T-helper 17 cell (primary cell): ENCODE results near the gene HDDC2. TPM values are rescaled to one million over a fixed set of nuclear protein-coding genes. Genes with fewer than 3 reads are reported as not detected.

Source experiments
- ATAC-seq: fragments of 150-1000 bp; cut with Tn5 transposase; 2 replicates; pipeline ENCODE4 v1.10.0; 2021; ENCODE audit warnings: mild to moderate bottlenecking, moderate library complexity
- DNase-seq, 3 donors: peaks; one replicate each; pipeline versions ENCODE4 v3.0.0 to v3.0.0-alpha.2; 2020 to 2021
- H3K9me3 ChIP-seq: one replicate; pipeline ENCODE4 v1.7.0; 2013; ENCODE audit warnings: low read length, mild to moderate bottlenecking; ENCODE audit not compliant: control insufficient read depth, poor library complexity, severe bottlenecking
- H3K27ac Mint-ChIP-seq: one replicate; pipeline ENCODE4 v1.8.0; 2022; ENCODE audit warnings: mild to moderate bottlenecking, moderate library complexity, mixed read lengths
- H3K27me3 Mint-ChIP-seq: one replicate; pipeline ENCODE4 v1.8.0; 2022; ENCODE audit warnings: mixed read lengths
- H3K36me3 Mint-ChIP-seq: one replicate; pipeline ENCODE4 v1.8.0; 2022; ENCODE audit warnings: low read depth, mixed read lengths
- H3K4me1 Mint-ChIP-seq: one replicate; pipeline ENCODE4 v1.8.0; 2022; ENCODE audit warnings: mild to moderate bottlenecking, mixed read lengths
- H3K4me3 Mint-ChIP-seq: one replicate; pipeline ENCODE4 v1.8.0; 2022; ENCODE audit warnings: mild to moderate bottlenecking, moderate library complexity, mixed read lengths
- total RNA-seq, 4 donors: library from RNA in 2 of 4; stranded (reverse) in 2 of 4; gene quantifications; one replicate each; pipeline ENCODE4 v1.2.3 and lab custom pipeline; 2022 to 2026

The HDDC2 gene
- total RNA-seq, 2 donors from 2014 or later, result 22.1 to 33.1 TPM

DNA sequence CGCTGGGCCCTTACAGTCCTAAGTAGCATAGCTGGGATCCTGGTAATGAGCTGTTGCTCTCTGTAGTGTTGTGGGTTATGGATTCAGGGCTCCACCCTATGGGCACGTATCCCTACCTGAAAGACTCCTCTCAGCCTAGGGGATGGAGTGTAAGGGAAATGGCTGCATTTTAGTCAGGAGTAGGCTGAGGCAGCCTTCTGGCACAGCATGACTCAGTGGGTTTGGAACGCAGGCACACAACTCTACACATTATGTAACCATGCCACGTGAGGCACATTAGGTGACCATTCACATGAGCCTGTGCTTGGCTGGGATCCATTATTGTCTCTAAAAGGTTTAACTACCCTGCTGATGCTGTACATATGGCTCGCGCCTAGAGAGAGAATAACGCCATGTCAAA, 27.8 kb downstream of the HDDC2 start:
- no peak overlapping the region for H3K4me3 Mint-ChIP-seq
- peaks cover 15% of the 10 kb centered on the region for H3K36me3 Mint-ChIP-seq
- H3K27ac Mint-ChIP-seq, result no peak overlapping the region
- ATAC-seq (no peak), DNase-seq (no peak)
- no peaks in the 10 kb centered on the region for H3K9me3 ChIP-seq
- no peaks in the 10 kb centered on the region for H3K27me3 Mint-ChIP-seq
- H3K4me1 Mint-ChIP-seq, result peaks cover 17% of the 10 kb centered on the region

DNA sequence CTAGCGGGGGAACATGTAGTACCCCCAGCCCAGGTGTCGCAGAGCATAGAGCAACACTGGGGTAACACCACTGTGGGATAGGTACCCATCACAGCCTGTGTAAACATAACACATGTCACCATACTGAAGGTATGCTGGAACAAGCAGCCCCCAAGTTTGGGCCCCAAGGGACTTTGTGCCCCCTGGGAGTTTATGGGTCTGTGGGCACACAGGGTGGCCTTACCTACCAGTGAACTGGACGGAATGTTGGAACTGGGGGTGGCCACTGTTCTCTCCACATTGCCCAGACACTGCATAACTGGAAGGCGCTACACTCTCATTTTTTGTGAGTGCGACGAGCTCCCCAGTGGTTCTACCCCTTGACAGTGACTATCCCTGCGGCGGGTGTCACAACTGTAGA, 28.5 kb downstream of the HDDC2 start:
- peaks cover 14% of the 10 kb centered on the region for H3K4me1 Mint-ChIP-seq
- peaks cover 11% of the 10 kb centered on the region for H3K36me3 Mint-ChIP-seq

GRCh38 chr6:125271486-125272159, 30.1 kb downstream of the HDDC2 start:
- no peak for ATAC-seq
- H3K4me3 Mint-ChIP-seq, result no peak overlapping the region
- H3K27ac Mint-ChIP-seq, result no peak overlapping the region
- H3K27me3 Mint-ChIP-seq, result no peaks in the 10 kb centered on the region
- H3K36me3 Mint-ChIP-seq, result peaks cover 9% of the 10 kb centered on the region
- H3K4me1 Mint-ChIP-seq, result peaks cover 9% of the 10 kb centered on the region
- DNase-seq, result no peak
- H3K9me3 ChIP-seq, result no peaks in the 10 kb centered on the region

More for the DNA sequence above, 28.5 kb downstream of the HDDC2 start:
- no peak for DNase-seq
- no peak overlapping the region for H3K27ac Mint-ChIP-seq
- H3K27me3 Mint-ChIP-seq, result no peaks in the 10 kb centered on the region
- H3K9me3 ChIP-seq, result no peaks in the 10 kb centered on the region
- no peak overlapping the region for H3K4me3 Mint-ChIP-seq
- no peak for ATAC-seq

GRCh38 chr6:125270380-125270779, 31.4 kb downstream of the HDDC2 start:
- peaks cover 3% of the 10 kb centered on the region for H3K36me3 Mint-ChIP-seq

GRCh38 chr6:125269328-125269985, 32.3 kb downstream of the HDDC2 start:
- H3K9me3 ChIP-seq, result no peaks in the 10 kb centered on the region
- no peaks in the 10 kb centered on the region for H3K36me3 Mint-ChIP-seq
- no peak for ATAC-seq
- H3K27me3 Mint-ChIP-seq, result no peaks in the 10 kb centered on the region
- DNase-seq, result no peak
- no peaks in the 10 kb centered on the region for H3K4me1 Mint-ChIP-seq
- H3K27ac Mint-ChIP-seq, result no peak overlapping the region
- H3K4me3 Mint-ChIP-seq, result no peak overlapping the region

More at GRCh38 chr6:125270380-125270779, 31.4 kb downstream of the HDDC2 start:
- ATAC-seq (no peak), DNase-seq (no peak)
- no peaks in the 10 kb centered on the region for H3K9me3 ChIP-seq
- H3K4me1 Mint-ChIP-seq, result peaks cover under 1% of the 10 kb centered on the region
- H3K27ac Mint-ChIP-seq, result no peak overlapping the region
- H3K4me3 Mint-ChIP-seq, result no peak overlapping the region
- H3K27me3 Mint-ChIP-seq, result no peaks in the 10 kb centered on the region

DNA sequence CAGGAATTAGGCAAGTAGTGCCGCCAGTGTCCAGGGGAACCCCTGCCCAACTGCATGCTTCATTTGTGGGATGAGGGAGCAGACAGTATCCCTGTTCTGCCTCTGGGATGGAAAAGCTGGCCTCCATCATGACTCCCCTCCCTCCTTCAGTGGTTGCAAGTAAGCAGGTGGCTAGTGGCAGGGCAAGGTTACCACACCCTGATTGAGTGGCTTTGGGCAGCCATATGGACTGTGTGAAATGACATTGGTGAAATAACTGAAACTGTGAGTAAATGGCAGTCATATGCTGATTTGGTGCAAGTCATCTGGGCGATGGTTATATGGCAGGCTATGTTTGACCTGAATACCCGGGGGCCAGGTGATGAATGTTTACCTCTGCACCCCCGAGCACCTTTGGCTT, 33.0 kb downstream of the HDDC2 start:
- H3K36me3 Mint-ChIP-seq, result no peaks in the 10 kb centered on the region
- DNase-seq, result no peak
- no peaks in the 10 kb centered on the region for H3K4me1 Mint-ChIP-seq
- H3K4me3 Mint-ChIP-seq, result no peak overlapping the region
- H3K27me3 Mint-ChIP-seq, result no peaks in the 10 kb centered on the region
- no peak for ATAC-seq
- H3K27ac Mint-ChIP-seq, result no peak overlapping the region
- no peaks in the 10 kb centered on the region for H3K9me3 ChIP-seq

DNA sequence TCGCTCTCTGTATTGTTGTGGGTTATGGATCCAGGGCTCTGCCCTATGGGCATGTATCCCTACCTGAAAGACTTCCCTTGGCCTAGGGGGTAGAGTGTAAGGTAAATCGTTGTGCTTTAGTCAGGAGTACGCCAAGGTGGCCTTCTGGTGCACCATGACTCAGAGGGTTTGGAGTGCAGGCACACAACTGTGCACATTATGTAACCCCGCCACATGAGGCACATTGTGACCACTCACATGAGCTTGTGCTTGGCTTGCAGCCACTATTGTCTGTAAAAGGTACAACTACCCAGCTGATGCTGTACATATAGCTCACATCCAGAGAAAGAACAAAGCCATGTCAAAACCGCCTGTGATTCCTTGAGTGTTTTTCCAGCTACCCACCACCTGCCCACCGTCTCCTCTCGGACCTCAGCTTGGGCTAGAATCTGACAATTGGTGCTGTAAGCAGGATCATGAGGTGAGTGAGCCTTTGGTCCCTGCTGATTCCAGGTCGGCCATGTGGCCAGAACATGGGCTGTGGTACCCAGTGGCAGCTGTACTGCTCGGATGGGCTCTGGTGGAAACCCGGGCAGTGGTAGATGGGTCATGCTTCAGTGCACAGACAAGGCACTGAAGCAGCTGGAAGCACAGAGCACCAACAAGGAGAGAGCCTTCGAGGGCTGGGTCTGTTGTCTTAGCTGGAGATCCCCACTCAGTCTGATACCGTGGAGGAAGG, 33.8 kb downstream of the HDDC2 start:
- H3K9me3 ChIP-seq, result no peaks in the 10 kb centered on the region
- H3K4me3 Mint-ChIP-seq, result no peak overlapping the region
- no peak for ATAC-seq
- H3K4me1 Mint-ChIP-seq, result no peaks in the 10 kb centered on the region
- H3K36me3 Mint-ChIP-seq, result no peaks in the 10 kb centered on the region
- H3K27ac Mint-ChIP-seq, result no peak overlapping the region
- DNase-seq, result no peak
- H3K27me3 Mint-ChIP-seq, result no peaks in the 10 kb centered on the region

- Mint-ChIP-seq H3K27me3 (no peaks in the 10 kb centered on the region), H3K36me3 (no peaks in the 10 kb centered on the region), H3K4me3 (no peak overlapping the region), H3K4me1 (no peaks in the 10 kb centered on the region), H3K27ac (no peak overlapping the region)
- no peak for ATAC-seq
- H3K9me3 ChIP-seq, result no peaks in the 10 kb centered on the region
- DNase-seq, result no peak
These were observed 37.3 kb downstream of the HDDC2 start for GRCh38 chr6:125264476-125264875.

- no peaks in the 10 kb centered on the region for H3K9me3 ChIP-seq
- Mint-ChIP-seq H3K27ac (no peak overlapping the region), H3K4me3 (no peak overlapping the region), H3K27me3 (no peaks in the 10 kb centered on the region), H3K4me1 (no peaks in the 10 kb centered on the region), H3K36me3 (no peaks in the 10 kb centered on the region)
- ATAC-seq, result no peak
- DNase-seq, result no peak
These were observed 39.5 kb downstream of the HDDC2 start for GRCh38 chr6:125262016-125263013.

DNA sequence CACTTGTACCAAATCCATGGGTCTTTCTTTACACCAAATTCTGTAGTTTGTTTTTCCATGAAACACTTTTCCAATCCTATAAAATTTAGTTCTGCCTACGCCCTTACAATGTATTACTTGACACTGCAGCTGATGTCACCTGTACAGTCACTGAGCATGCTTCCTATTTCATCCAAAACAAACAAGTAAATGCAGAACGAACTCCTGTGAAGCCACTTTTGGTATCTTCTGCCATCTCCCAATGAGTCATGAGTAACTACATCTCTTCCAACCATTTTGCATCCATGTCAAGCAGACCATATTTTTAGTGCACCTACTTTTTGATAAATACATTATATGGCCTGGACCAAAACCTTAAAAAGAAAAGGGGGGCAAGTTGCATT, 42.4 kb downstream of the HDDC2 start:
- H3K36me3 Mint-ChIP-seq, result no peaks in the 10 kb centered on the region
- no peaks in the 10 kb centered on the region for H3K9me3 ChIP-seq
- no peaks in the 10 kb centered on the region for H3K27me3 Mint-ChIP-seq
- no peak overlapping the region for H3K27ac Mint-ChIP-seq
- H3K4me3 Mint-ChIP-seq, result no peak overlapping the region
- DNase-seq (no peak), ATAC-seq (no peak)
- H3K4me1 Mint-ChIP-seq, result no peaks in the 10 kb centered on the region

DNA sequence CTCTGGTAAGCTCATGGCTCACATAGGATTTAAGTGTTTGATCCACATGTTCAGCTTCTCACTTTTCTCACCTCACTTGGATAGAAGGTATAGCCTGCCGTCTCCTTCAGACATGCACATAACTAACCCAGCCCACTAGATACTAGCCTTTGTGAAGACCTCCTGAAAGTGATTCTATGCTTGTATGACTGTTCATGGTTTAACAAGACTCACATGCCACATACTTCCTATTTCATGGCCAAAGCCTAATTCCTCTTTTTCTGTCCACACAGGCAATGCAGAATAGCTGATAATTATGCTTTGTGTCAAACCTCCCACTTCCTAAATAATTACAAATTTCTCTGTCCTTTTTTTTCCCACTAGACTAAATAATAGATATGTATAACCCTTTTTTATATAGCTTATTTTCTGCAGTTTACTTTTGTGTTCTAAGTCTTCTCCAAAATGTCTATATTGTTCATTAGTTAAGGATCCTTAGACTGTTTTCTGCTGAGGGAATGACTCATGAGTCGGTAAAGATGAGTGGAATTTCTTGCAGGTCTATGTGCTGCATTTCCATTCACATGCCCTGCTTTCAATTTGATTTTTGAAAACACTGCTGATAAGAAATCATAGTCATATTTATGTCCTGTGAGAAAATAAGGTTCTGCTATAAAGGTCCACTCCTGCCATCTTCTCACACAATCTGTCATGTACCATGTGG, 43.0 kb downstream of the HDDC2 start:
- ATAC-seq (no peak), DNase-seq (no peak)
- Mint-ChIP-seq H3K27me3 (no peaks in the 10 kb centered on the region), H3K4me1 (no peaks in the 10 kb centered on the region), H3K27ac (no peak overlapping the region), H3K4me3 (no peak overlapping the region), H3K36me3 (no peaks in the 10 kb centered on the region)
- no peaks in the 10 kb centered on the region for H3K9me3 ChIP-seq

DNA sequence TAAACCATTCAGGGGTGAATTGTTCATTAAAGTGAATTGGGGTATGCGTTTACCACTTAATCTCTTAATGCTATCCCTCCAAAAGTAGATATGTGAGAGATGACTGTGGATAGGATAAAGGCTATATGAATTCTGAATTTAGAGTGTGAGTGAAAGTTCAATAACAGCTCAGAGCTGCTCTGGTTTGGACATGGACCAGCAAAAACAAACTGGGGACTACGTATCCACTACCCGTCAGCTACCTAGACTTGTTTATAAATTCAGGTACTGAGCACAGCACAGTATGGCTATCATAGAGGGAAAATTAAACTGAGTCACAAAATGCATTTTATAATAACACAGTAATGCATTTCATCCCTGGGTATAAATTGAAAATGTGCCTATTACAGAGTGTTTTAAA, 44.4 kb downstream of the HDDC2 start:
- no peaks in the 10 kb centered on the region for H3K9me3 ChIP-seq
- no peaks in the 10 kb centered on the region for H3K4me1 Mint-ChIP-seq
- H3K36me3 Mint-ChIP-seq, result no peaks in the 10 kb centered on the region
- H3K27me3 Mint-ChIP-seq, result no peaks in the 10 kb centered on the region
- H3K27ac Mint-ChIP-seq, result no peak overlapping the region
- H3K4me3 Mint-ChIP-seq, result no peak overlapping the region
- ATAC-seq (no peak), DNase-seq (no peak)
